Fibroblast of pulmonary artery (primary cell): ENCODE measurements around the gene CUX1.

Experiments
- DNase-seq: peaks from one replicate; pipeline ENCODE4 v3.0.0-alpha.2; 2010; ENCODE audit warnings: low read depth
- H3K4me3 ChIP-seq: replicated peaks from 2 replicates; pipeline ENCODE4 v1.5.1; 2011; ENCODE audit warnings: low read depth, mild to moderate bottlenecking, control low read depth, low read length, moderate library complexity
- TF ChIP-seq, protein P1 (sequence below): IDR thresholded peaks from 2 replicates; pipeline ENCODE4 v1.5.1; 2011; ENCODE audit warnings: mild to moderate bottlenecking, control low read depth, low read length, inconsistent platforms; ENCODE audit errors: missing control alignments

Gene CUX1

DNA sequence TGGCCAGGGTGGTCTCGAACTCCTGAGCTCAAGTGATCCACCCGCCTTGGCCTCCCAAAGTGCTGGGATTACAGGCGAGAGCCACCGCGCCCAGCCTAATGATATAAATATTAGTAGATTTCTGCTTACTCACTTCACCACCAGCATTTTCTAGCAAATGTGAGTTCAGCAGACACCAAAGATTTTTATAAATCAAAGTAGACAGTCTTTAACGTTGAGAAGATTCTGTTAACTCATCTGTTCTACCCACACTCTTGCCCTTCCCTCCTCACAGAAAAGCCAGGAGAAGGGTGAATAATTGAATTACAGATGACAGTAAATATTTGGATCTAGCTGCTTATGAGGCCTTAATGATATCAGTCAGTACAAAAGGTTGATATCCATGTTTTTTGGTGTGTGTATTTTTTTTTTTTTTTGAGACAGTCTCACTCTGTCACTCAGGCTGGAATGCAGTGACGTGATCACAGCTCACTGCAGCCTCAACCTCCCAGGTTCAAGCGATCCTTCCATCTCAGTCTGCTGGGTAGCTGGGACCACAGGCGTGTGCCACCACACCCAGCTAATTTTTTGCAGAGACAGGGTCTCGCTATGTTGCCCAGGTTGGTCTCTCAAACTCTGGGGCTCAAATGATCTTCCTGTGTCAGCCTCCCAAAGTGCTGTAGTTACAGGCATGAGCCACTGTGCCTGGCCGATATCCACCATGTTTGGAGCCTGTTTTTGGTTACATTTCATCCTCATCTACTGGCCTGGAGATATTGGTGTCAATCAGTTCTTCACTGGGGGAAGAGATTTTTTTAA, 120.5 kb downstream of the CUX1 start:
- DNase-seq, result no peak
- no peak overlapping the region for H3K4me3 ChIP-seq
- TF ChIP-seq, protein P1, sequence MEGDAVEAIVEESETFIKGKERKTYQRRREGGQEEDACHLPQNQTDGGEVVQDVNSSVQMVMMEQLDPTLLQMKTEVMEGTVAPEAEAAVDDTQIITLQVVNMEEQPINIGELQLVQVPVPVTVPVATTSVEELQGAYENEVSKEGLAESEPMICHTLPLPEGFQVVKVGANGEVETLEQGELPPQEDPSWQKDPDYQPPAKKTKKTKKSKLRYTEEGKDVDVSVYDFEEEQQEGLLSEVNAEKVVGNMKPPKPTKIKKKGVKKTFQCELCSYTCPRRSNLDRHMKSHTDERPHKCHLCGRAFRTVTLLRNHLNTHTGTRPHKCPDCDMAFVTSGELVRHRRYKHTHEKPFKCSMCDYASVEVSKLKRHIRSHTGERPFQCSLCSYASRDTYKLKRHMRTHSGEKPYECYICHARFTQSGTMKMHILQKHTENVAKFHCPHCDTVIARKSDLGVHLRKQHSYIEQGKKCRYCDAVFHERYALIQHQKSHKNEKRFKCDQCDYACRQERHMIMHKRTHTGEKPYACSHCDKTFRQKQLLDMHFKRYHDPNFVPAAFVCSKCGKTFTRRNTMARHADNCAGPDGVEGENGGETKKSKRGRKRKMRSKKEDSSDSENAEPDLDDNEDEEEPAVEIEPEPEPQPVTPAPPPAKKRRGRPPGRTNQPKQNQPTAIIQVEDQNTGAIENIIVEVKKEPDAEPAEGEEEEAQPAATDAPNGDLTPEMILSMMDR, result no peak

DNA sequence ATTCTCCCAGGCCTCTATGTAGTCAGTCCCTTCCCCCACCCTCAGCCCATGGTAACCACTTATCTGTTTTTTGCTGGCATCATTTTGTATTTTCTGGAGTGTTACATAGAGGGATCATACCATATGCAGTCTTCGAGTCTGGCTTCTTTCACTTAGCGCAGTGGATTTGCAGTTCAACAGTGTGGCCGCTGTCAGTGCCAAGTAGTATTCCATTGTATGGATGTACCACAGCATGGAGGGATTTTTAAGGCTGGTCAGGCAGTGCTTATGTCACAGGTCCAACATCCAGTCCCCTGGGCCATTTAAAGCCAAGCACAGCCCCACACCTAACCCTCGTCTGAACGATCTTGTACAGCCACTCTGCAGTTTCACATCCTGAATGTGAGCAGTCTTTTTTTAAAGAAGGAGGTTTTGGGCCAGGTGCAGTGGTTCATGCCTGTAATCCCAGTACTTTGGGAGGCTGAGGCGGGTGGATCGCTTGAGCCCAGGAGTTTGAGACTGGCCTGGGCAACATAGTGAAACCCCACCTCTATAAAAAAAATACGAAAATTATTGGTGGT, 121.8 kb downstream of the CUX1 start:
- H3K4me3 ChIP-seq, result no peak overlapping the region
- TF ChIP-seq, protein P1, result no peak
- no peak for DNase-seq

DNA sequence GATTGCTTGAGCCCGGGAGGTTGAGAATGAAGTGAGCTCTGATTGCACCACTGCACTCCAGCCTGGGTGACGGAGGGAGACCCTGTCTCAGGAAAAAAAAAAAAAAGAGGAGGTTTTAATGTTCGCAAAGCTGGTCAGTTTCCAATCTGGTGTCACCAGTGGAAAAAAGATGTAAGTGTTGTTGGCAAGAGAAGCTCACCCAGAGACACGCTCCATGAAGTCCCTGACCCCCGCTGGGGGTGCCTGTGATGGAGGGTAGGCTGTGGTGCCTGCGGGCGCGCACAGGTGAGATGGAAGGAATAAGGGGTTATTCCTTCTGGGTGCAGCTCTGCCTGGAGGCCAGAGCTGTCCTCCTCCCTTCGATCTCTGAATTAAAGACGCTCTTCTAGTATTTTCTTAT, 122.7 kb downstream of the CUX1 start:
- no peak overlapping the region for H3K4me3 ChIP-seq
- DNase-seq, result no peak
- TF ChIP-seq, protein P1, result no peak

DNA sequence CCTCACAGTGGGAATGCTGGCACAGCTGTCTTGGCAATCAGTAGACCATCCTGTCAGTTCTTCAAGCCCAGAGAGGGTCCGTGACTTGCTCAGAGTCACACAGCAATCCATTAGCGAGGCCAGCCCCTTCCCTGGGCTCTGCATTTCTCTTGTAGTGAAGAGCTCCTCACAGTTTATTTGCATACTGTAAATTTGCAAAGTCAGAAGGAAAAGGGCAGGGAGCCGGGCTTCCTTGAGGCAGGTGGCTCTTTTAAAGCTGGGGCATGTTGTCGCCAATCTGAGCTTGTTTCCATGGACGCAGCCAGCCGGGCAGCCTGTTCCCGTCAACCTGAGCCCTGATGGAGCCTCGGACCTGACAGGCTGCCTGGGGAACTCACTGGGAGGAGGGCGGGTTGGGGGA, 123.4 kb downstream of the CUX1 start:
- DNase-seq, result no peak
- no peak overlapping the region for H3K4me3 ChIP-seq
- TF ChIP-seq, protein P1, result no peak

GRCh38 chr7:101941481-101942383, 124.3 kb downstream of the CUX1 start:
- H3K4me3 ChIP-seq, result no peak overlapping the region
- TF ChIP-seq, protein P1, result no peak
- peak; percentile 77 for DNase-seq

DNA sequence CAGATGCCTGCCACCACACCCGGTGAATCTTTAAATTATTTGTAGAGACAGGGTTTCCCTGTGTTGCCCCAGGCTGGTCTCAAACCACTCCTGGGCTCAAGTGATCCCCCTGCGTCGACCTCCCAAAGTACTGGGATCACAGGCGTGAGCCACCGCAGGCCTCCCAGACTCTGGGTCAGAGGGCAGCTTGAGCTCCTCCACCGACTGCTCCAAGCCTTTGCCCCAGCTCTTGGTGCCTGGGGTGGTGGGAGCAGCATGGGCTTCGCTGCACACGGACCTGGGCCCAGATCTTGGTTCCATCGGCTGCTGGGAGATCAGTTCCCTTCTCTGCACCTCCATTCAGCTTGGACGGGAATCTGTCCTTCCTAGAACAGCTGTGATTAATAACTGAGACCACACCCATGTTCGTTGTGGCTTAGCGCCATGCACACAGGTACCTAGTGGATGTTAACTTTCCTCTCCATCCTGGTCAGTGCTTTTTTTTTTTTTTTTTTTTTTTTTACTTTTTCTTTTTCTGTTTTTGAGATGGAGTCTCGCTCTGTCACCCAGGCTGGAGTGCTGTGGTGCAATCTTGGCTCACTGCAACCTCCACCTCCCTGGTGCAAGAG, 125.3 kb downstream of the CUX1 start:
- no peak for DNase-seq
- no peak overlapping the region for H3K4me3 ChIP-seq
- TF ChIP-seq, protein P1, result no peak
